GM12875 (cell line): ENCODE results near the gene CXCL3.

ENCODE experiments used
- H3K4me3 ChIP-seq: one replicate; pipeline ENCODE4 v1.5.1; 2011; ENCODE audit warnings: low read depth, low read length, control low read depth
- CTCF ChIP-seq: IDR thresholded peaks from 2 replicates; pipeline ENCODE4 v1.5.1; 2011; ENCODE audit warnings: low read depth, mild to moderate bottlenecking, control low read depth, inconsistent platforms, low read length, moderate library complexity, borderline replicate concordance; ENCODE audit not compliant: insufficient read depth

The CXCL3 gene

GRCh38 chr4:73990988-73991741 lies 47.3 kb downstream of the CXCL3 start:
- TF ChIP-seq CTCF: no peak
- H3K4me3 ChIP-seq: no peak overlapping the region

GRCh38 chr4:73989928-73990327 lies 48.6 kb downstream of the CXCL3 start:
- no peak overlapping the region for H3K4me3 ChIP-seq
- no peak for TF ChIP-seq CTCF

- no peak for TF ChIP-seq CTCF
- H3K4me3 ChIP-seq: no peak overlapping the region
Measured at GRCh38 chr4:73989031-73989430, 49.5 kb downstream of the CXCL3 start.

- no peak within 1 kb of the TSS for H3K4me3 ChIP-seq
- no peak for TF ChIP-seq CTCF
Measured at GRCh38 chr4:73988061-73988460, 50.4 kb downstream of the CXCL3 start, which contains the start of gene PPBP. Gene PPBP, minus strand, starts transcription at chr4:73988190. Its CDS starts 87 bp downstream, at chr4:73988103.
